ENCODE measurements around the gene PRRT3. TPM values are rescaled to one million over a fixed set of nuclear protein-coding genes. Genes with fewer than 3 reads are reported as not detected.

Gene PRRT3
- total and polyA plus RNA-seq, 2 of the 13 experiments (the other 11 are each of a cell fraction or from before 2014, with no cell fraction given), result 0.22 to 0.44 TPM

DNA sequence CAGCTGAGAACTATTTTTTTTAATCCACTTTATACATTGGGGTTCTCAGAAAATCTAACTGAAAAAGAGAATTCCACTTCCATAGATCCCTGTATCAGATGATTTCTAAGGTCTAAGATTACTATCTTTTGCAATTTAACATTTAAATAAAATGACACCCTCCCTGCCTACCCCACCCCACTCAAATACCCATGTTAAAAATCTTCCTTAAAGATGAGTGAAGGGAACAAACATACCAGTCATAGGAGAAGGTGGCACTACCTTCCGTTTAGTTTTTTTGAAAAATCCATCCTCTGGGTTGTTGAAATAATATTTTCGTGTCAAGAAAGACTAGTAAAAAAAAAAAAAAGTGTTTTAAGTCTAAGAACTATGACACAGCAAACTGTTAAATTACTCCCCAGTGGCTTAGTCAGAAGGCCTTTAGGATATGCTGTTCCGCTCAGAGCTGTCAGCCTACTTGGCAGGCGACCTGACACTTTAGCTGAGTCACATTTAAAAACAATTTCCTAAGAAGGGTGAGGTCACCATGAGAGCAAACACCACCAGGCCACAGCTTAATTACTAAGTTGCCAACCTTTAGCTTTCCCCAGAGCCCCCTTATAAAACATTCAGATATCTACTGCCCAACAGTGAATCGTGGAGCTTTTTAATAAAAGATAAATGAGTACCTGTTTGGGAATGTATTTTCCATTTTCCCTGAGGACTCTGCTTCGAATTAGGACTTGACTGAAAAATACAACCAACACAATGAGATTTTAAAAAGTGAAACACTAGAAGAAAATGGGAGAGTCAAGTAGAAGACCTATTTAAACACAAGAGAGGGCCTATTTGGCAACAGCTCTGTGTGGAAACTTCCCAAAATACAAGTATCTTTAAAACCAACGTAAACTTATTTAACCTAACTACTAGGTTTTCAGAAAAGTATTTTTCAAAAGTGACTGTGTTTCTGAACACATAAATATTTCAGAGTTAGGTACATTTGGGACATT lies 24.8 kb upstream of the PRRT3 start (continued):
- TF ChIP-seq CEBPZ (IDR thresholded peaks at IDR 0.05; ENCODE audit: low read length), result no peak
- TF ChIP-seq MEIS1 (CRISPR knock-in tag; IDR thresholded peaks at IDR 0.05; ENCODE audit: borderline replicate concordance), result no peak
- TF ChIP-seq ZBTB38 (CRISPR knock-in tag; IDR thresholded peaks at IDR 0.05), result no peak
- no peak for TF ChIP-seq SP2 (CRISPR knock-in tag; IDR thresholded peaks at IDR 0.05)
- no peak for TF ChIP-seq SIN3B (IDR thresholded peaks at IDR 0.05; ENCODE audit: low read length)
- no peak for TF ChIP-seq ZNF329 (CRISPR knock-in tag; IDR thresholded peaks at IDR 0.05; ENCODE audit: low read depth)
- no peak for TF ChIP-seq CTCF (CRISPR knock-in tag; IDR thresholded peaks at IDR 0.05)
- peak; percentile 87; the same call in 1 of the 2 replicates for TF ChIP-seq MEIS2 (CRISPR knock-in tag; IDR thresholded peaks at IDR 0.05)
- peak; percentile 58; the same call in 1 of the 2 replicates for TF ChIP-seq ZGPAT (CRISPR knock-in tag; IDR thresholded peaks at IDR 0.05)
- no peak for TF ChIP-seq PAX8 (CRISPR knock-in tag; IDR thresholded peaks at IDR 0.05; ENCODE audit: borderline replicate concordance)
- TF ChIP-seq RAD21 (CRISPR knock-in tag; IDR thresholded peaks at IDR 0.05), result no peak
- peak; percentile 84 for TF ChIP-seq MAFF (IDR thresholded peaks at IDR 0.05; ENCODE audit: low read depth, low read length)
- TF ChIP-seq ZNF678 (CRISPR knock-in tag; IDR thresholded peaks at IDR 0.05), result no peak
- TF ChIP-seq MAFG (CRISPR knock-in tag; IDR thresholded peaks at IDR 0.05), result peak; percentile 82
- TF ChIP-seq FOXC1 (CRISPR knock-in tag; IDR thresholded peaks at IDR 0.05; ENCODE audit: borderline replicate concordance), result no peak
- 0 out of 2 replicates have a peak, but pooled peaks have one; percentile 18 for TF ChIP-seq JUND (CRISPR knock-in tag; IDR thresholded peaks at IDR 0.05)
- TF ChIP-seq NR2F6 (IDR thresholded peaks at IDR 0.05), result no peak
- 0 out of 2 replicates have a peak, but pooled peaks have one; percentile 24 for TF ChIP-seq NR2F6 (CRISPR knock-in tag; IDR thresholded peaks at IDR 0.05)
- TF ChIP-seq NAIF1 (CRISPR knock-in tag; IDR thresholded peaks at IDR 0.05; ENCODE audit: borderline replicate concordance), result 0 out of 2 replicates have a peak, but pooled peaks have one; percentile 26
- no peak for TF ChIP-seq POGK (CRISPR knock-in tag; conservative IDR thresholded peaks at IDR 0.05)

Data from HepG2 (cell line).